HEK293 (cell line): Measurements from ENCODE around the gene HM13.
"Not testable (repeated sequence)": the region's sequence is repeated elsewhere in the genome, so short reads cannot be mapped to it uniquely, and the experiment has no call there.

ENCODE experiments used
- CTCF ChIA-PET: fragments of 350-600 bp; formaldehyde crosslinking; extraction: SDS; loops from one replicate; lab custom pipeline; 2021; ENCODE audit warnings: antibody characterized with exemption; lab: Yijun Ruan, JAX
- POLR2A ChIA-PET: fragments of 300-600 bp; formaldehyde crosslinking; extraction: SDS; loops from one replicate; lab custom pipeline; 2020; ENCODE audit warnings: antibody characterized with exemption, inconsistent platforms; lab: Yijun Ruan, JAX
- H3K27ac ChIP-seq: fragments of 200-500 bp; sonication (Bioruptor generic); 2 replicates; pipeline ENCODE4 v1.5.1; 2014; ENCODE audit warnings: low read depth, low read length, control low read depth, inconsistent platforms; ENCODE audit errors: extremely low read depth
- H3K36me3 ChIP-seq, 2 experiments: fragments of 200-500 bp in 1 of 2; sonication (Bioruptor generic) in 1 of 2; 1 replicate in 1 of 2; 2 replicates in 1 of 2; pipeline ENCODE4 v1.5.1; 2014 to 2017; ENCODE audit warnings: inconsistent platforms in 2 of 2, low read length in 2 of 2; ENCODE audit not compliant: control insufficient read depth in 2 of 2, insufficient read depth in 1 of 2
- H3K4me1 ChIP-seq: fragments of 200-500 bp; sonication (Bioruptor generic); 2 replicates; pipeline ENCODE4 v1.5.1; 2014; ENCODE audit warnings: mild to moderate bottlenecking, low read length, inconsistent platforms; ENCODE audit not compliant: control insufficient read depth, insufficient read depth
- H3K4me3 ChIP-seq: 2 replicates; pipeline ENCODE4 v1.5.1; 2011; ENCODE audit warnings: low read depth, mild to moderate bottlenecking, control low read depth, low read length, moderate library complexity
- H3K9me3 ChIP-seq: fragments of 200-500 bp; sonication (Bioruptor generic); 2 replicates; pipeline ENCODE4 v1.5.1; 2014; ENCODE audit warnings: low read depth, low read length, inconsistent platforms; ENCODE audit not compliant: control insufficient read depth, insufficient read depth
- AEBP2 ChIP-seq: fragments of 450-650 bp; formaldehyde crosslinking; IDR thresholded peaks from 2 replicates; pipeline ENCODE4 v1.5.1; 2016; ENCODE audit warnings: missing biosample characterization, missing genetic modification characterization, borderline replicate concordance
- EGR2 ChIP-seq: fragments of 450-650 bp; formaldehyde crosslinking; IDR thresholded peaks from 2 replicates; pipeline ENCODE4 v1.5.1; 2016; ENCODE audit warnings: low read depth, missing biosample characterization, missing genetic modification characterization
- GFI1B ChIP-seq: fragments of 450-650 bp; formaldehyde crosslinking; IDR thresholded peaks from 2 replicates; pipeline ENCODE4 v1.5.1; 2016; ENCODE audit warnings: missing biosample characterization, missing genetic modification characterization
- KLF8 ChIP-seq: fragments of 450-650 bp; formaldehyde crosslinking; IDR thresholded peaks from 2 replicates; pipeline ENCODE4 v1.5.1; 2016; ENCODE audit warnings: missing biosample characterization, missing genetic modification characterization
- MEIS1 ChIP-seq: sonication (generic); formaldehyde crosslinking; IDR thresholded peaks from 2 replicates; pipeline ENCODE4 v1.8.1; 2022; ENCODE audit warnings: missing genetic modification reagents, mild to moderate bottlenecking, borderline replicate concordance
- OSR2 ChIP-seq: fragments of 450-650 bp; formaldehyde crosslinking; IDR thresholded peaks from 2 replicates; pipeline ENCODE4 v1.5.1; 2016; ENCODE audit warnings: missing biosample characterization, missing genetic modification characterization
- OVOL3 ChIP-seq: fragments of 450-650 bp; formaldehyde crosslinking; IDR thresholded peaks from 2 replicates; pipeline ENCODE4 v1.5.1; 2016; ENCODE audit warnings: missing biosample characterization, missing genetic modification characterization
- PRDM6 ChIP-seq: fragments of 450-650 bp; formaldehyde crosslinking; IDR thresholded peaks from 2 replicates; pipeline ENCODE4 v1.5.1; 2017; ENCODE audit warnings: missing biosample characterization, missing genetic modification characterization
- SP3 ChIP-seq: fragments of 450-650 bp; formaldehyde crosslinking; IDR thresholded peaks from 2 replicates; pipeline ENCODE4 v1.5.1; 2016; ENCODE audit warnings: missing biosample characterization, missing genetic modification characterization
- ZBTB1 ChIP-seq: fragments of 450-650 bp; formaldehyde crosslinking; IDR thresholded peaks from 2 replicates; pipeline ENCODE4 v1.5.1; 2016; ENCODE audit warnings: missing biosample characterization, missing genetic modification characterization
- ZBTB49 ChIP-seq: fragments of 450-650 bp; formaldehyde crosslinking; IDR thresholded peaks from 2 replicates; pipeline ENCODE4 v1.5.1; 2016; ENCODE audit warnings: missing biosample characterization, missing genetic modification characterization, low read depth
- ZBTB8A ChIP-seq: fragments of 450-650 bp; formaldehyde crosslinking; IDR thresholded peaks from 2 replicates; pipeline ENCODE4 v1.5.1; 2016; ENCODE audit warnings: missing biosample characterization, missing genetic modification characterization
- ZNF155 ChIP-seq: fragments of 450-650 bp; formaldehyde crosslinking; IDR thresholded peaks from 2 replicates; pipeline ENCODE4 v1.5.1; 2016; ENCODE audit warnings: missing biosample characterization, missing genetic modification characterization
- ZNF19 ChIP-seq: fragments of 450-650 bp; formaldehyde crosslinking; IDR thresholded peaks from 2 replicates; pipeline ENCODE4; 2016; ENCODE audit warnings: missing biosample characterization, missing genetic modification characterization, low read depth
- ZNF394 ChIP-seq: fragments of 450-650 bp; formaldehyde crosslinking; IDR thresholded peaks from 2 replicates; pipeline ENCODE4 v1.5.1; 2016; ENCODE audit warnings: missing biosample characterization, missing genetic modification characterization, mild to moderate bottlenecking, moderate library complexity, borderline replicate concordance
- ZNF404 ChIP-seq: fragments of 450-650 bp; formaldehyde crosslinking; IDR thresholded peaks from 2 replicates; pipeline ENCODE4 v1.5.1; 2017; ENCODE audit warnings: missing biosample characterization, missing genetic modification characterization
- ZNF623 ChIP-seq: fragments of 450-650 bp; formaldehyde crosslinking; IDR thresholded peaks from 2 replicates; pipeline ENCODE4 v1.5.1; 2016; ENCODE audit warnings: missing biosample characterization, missing genetic modification characterization
- ZNF701 ChIP-seq: fragments of 450-650 bp; formaldehyde crosslinking; IDR thresholded peaks from 2 replicates; pipeline ENCODE4 v1.5.1; 2016; ENCODE audit warnings: missing biosample characterization, missing genetic modification characterization
- ZNF830 ChIP-seq: fragments of 450-650 bp; IDR thresholded peaks from 2 replicates; pipeline ENCODE4 v1.5.0; 2018; ENCODE audit warnings: missing biosample characterization, missing genetic modification characterization, low read depth, mild to moderate bottlenecking, moderate library complexity
- TF ChIP-seq, protein P1 (sequence below): fragments of 450-650 bp; formaldehyde crosslinking; IDR thresholded peaks from 2 replicates; pipeline ENCODE4 v1.5.1; 2016; ENCODE audit warnings: missing biosample characterization, missing genetic modification characterization

Gene HM13

DNA sequence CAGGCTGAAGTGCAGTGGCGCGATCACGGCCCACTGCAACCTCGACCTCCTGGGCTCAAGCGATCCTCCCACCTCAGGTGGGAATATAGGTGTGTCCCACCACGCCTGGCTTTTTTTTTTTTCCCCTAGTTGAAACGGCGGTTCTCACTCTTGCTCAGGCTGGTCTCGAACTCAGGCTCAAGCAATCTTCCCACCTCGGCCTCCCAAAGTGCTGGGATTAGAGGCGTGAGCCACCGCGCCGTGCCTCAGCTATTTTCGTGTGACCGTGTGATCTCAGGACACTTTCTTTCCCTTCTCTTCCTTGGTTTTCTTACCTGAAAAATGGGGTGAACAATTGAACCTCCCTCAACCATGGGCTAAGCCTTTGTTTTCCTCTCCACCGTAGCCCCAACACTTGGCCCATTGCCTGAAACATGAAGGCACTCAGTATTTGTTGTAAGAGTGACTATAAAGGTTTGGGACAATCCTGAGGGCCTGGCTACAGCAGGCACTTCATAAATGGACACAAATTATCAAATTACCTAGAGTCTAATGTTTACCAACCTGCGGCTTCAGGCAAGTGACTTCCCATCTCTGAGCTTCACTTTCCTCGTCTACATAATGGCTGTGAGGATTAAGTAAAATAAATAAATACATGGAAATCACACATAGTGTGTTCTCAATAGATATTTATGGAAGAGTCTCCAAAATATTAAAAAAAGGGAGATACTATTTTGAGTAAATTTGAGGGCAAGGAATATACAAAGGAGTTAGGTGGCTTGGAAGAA is 59.5 kb downstream of the HM13 start (continued):
- TF ChIP-seq ZNF701 (tag by site-specific recombination) (no peak), OVOL3 (tag by site-specific recombination) (no peak), OSR2 (tag by site-specific recombination) (no peak), ZNF623 (tag by site-specific recombination) (no peak), ZNF830 (tag by site-specific recombination) (no peak), ZNF155 (no peak), MEIS1 (CRISPR knock-in tag) (no peak), SP3 (tag by site-specific recombination) (peak; percentile 0; the same call in 1 of the 2 replicates), GFI1B (tag by site-specific recombination) (no peak), ZNF394 (tag by site-specific recombination) (0 out of 2 replicates have a peak, but pooled peaks have one; percentile 8), AEBP2 (tag by site-specific recombination) (no peak), KLF8 (tag by site-specific recombination) (peak; percentile 40; the same call in 1 of the 2 replicates), ZBTB1 (tag by site-specific recombination) (no peak), PRDM6 (peak; percentile 82; the same call in 1 of the 2 replicates), ZNF19 (tag by site-specific recombination) (no peak), ZBTB49 (tag by site-specific recombination) (no peak), ZBTB8A (tag by site-specific recombination) (no peak), EGR2 (tag by site-specific recombination) (peak; percentile 32; the same call in 1 of the 2 replicates), ZNF404 (no peak)
- TF ChIP-seq, protein P1, sequence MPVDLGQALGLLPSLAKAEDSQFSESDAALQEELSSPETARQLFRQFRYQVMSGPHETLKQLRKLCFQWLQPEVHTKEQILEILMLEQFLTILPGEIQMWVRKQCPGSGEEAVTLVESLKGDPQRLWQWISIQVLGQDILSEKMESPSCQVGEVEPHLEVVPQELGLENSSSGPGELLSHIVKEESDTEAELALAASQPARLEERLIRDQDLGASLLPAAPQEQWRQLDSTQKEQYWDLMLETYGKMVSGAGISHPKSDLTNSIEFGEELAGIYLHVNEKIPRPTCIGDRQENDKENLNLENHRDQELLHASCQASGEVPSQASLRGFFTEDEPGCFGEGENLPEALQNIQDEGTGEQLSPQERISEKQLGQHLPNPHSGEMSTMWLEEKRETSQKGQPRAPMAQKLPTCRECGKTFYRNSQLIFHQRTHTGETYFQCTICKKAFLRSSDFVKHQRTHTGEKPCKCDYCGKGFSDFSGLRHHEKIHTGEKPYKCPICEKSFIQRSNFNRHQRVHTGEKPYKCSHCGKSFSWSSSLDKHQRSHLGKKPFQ (tag by site-specific recombination) = peak; percentile 98
- TF ChIP-seq, all 188 proteins: peak for 20

DNA sequence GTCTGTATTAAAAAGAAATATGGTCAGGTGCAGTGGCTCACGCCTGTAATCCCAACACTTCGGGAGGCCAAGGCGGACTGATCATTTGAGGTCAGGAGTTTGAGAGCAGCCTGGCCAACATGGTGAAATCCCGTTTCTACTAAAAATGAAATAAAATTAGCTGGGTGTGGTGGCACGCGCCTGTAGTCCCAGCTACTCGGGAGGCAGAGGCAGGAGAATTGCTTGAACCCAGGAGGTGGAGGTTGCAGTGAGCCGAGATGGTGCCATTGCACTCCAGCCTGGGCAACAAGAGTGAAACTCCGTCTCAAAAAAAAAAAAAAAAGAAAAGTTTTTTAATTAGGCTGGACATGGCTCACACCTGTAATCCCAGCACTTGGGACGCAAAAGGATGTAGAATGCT is 60.7 kb downstream of the HM13 start:
- ChIA-PET CTCF (interaction anchor here (9.9 to 25.7 kb wide), 2 partner anchors 16 to 36 kb away, joined by 113 to 1204 read pairs; partner anchors contain the start of gene ID1), POLR2A (interaction anchor here (1.8 kb wide), 1 partner anchor 30 kb away, joined by 10 read pairs; the partner anchor contains the start of gene ID1)
- not testable (repeated sequence) for H3K4me1 ChIP-seq, H3K36me3 ChIP-seq, H3K9me3 ChIP-seq, H3K4me3 ChIP-seq, H3K27ac ChIP-seq
